K562 (cell line): ENCODE results near the gene SCARF1. TPM values are rescaled to one million over a fixed set of nuclear protein-coding genes. Genes with fewer than 3 reads are reported as not detected.
A peak's percentile ranks its signal among the peaks of the same experiment; 100 is the strongest.

ENCODE experiments used
- DIDO1 ChIP-seq: fragments of 450-650 bp; IDR thresholded peaks from 2 replicates; pipeline ENCODE4 v1.6.1; 2016; ENCODE audit warnings: low read depth, missing biosample characterization, missing genetic modification characterization
- FOXP1 ChIP-seq: sonication (generic); formaldehyde crosslinking; IDR thresholded peaks from 2 replicates; pipeline ENCODE4 v1.8.0; 2022; ENCODE audit warnings: mild to moderate bottlenecking, missing genetic modification reagents
- GTF3C2 ChIP-seq: IDR thresholded peaks from 3 replicates; pipeline ENCODE4 v1.6.1; 2011; ENCODE audit warnings: borderline replicate concordance, mild to moderate bottlenecking, moderate library complexity; ENCODE audit not compliant: insufficient read length; ENCODE audit errors: extremely low read depth
- ILK ChIP-seq: fragments of 450-650 bp; IDR thresholded peaks from 2 replicates; pipeline ENCODE4 v1.6.1; 2016; ENCODE audit warnings: missing genetic modification characterization, low read depth, mild to moderate bottlenecking, missing compliant biosample characterization, moderate library complexity, borderline replicate concordance
- KAT2B ChIP-seq: IDR thresholded peaks from one replicate; pipeline ENCODE4 v1.6.1; 2012; ENCODE audit warnings: low read depth, mild to moderate bottlenecking, control low read depth, inconsistent platforms, low read length, moderate library complexity
- NUFIP1 ChIP-seq: fragments of 450-650 bp; IDR thresholded peaks from 2 replicates; pipeline ENCODE4 v1.6.1; 2018; ENCODE audit not compliant: partially characterized antibody
- RBBP5 ChIP-seq: fragments of 200-600 bp; sonication (generic); IDR thresholded peaks from 2 replicates; pipeline ENCODE4 v1.6.1; 2012; ENCODE audit warnings: borderline replicate concordance, mild to moderate bottlenecking, low read length, control low read depth, inconsistent platforms; ENCODE audit not compliant: insufficient read depth, poor library complexity, severe bottlenecking
- RBM14 ChIP-seq: fragments of 200-400 bp; formaldehyde crosslinking; IDR thresholded peaks from 2 replicates; pipeline ENCODE4 v1.6.1; 2018; ENCODE audit warnings: low read depth, mild to moderate bottlenecking, low read length, moderate library complexity, borderline replicate concordance; ENCODE audit not compliant: insufficient read depth
- REST ChIP-seq, 2 experiments: fragments of 450-650 bp; formaldehyde crosslinking in 1 of 2; IDR thresholded peaks; 2 replicates each; pipeline versions ENCODE4 v1.4.0 to v1.6.1; 2014 to 2020; ENCODE audit warnings: mild to moderate bottlenecking in 2 of 2, borderline replicate concordance in 1 of 2, low read depth in 1 of 2
- TAF15 ChIP-seq: fragments of 200-400 bp; formaldehyde crosslinking; IDR thresholded peaks from 2 replicates; pipeline ENCODE4 v1.6.1; 2017; ENCODE audit warnings: mild to moderate bottlenecking, low read depth, low read length, moderate library complexity
- TBP ChIP-seq: optimal IDR thresholded peaks from 2 replicates; pipeline ENCODE3; 2011; ENCODE audit warnings: low read depth, low read length, improper control_type of control experiment
- THRAP3 ChIP-seq: fragments of 450-650 bp; IDR thresholded peaks from 2 replicates; pipeline ENCODE4 v1.6.1; 2016; ENCODE audit warnings: mild to moderate bottlenecking, inconsistent platforms, borderline replicate concordance
- ZNF561 ChIP-seq: fragments of 450-650 bp; formaldehyde crosslinking; conservative IDR thresholded peaks from 2 replicates; pipeline ENCODE4 v1.4.0; 2020; ENCODE audit warnings: mild to moderate bottlenecking, moderate library complexity
- ZNF586 ChIP-seq: fragments of 450-650 bp; formaldehyde crosslinking; conservative IDR thresholded peaks from 2 replicates; pipeline ENCODE4 v1.4.0; 2020; ENCODE audit warnings: mild to moderate bottlenecking, moderate library complexity
- ZNF644 ChIP-seq: fragments of 200-800 bp; sonication (Bioruptor generic); IDR thresholded peaks from 2 replicates; pipeline ENCODE4 v1.6.1; 2016; ENCODE audit warnings: low read depth, missing genetic modification characterization, missing compliant biosample characterization
- ZSCAN29 ChIP-seq: fragments of 450-650 bp; IDR thresholded peaks from 2 replicates; pipeline ENCODE4 v1.6.1; 2017
- polyA plus RNA-seq, 8 experiments: library from polyadenylated mRNA; depleted of rRNA in 4 of 8; stranded (reverse) in 5 of 8; unstranded in 3 of 8; fragments of >200 nt; fragmentation: Nextera tagmentation in 2 of 8; fragmentation: Illumina TruSeq in 1 of 8; extraction: Ambion mirVana in 2 of 8; extraction: Trizol in 1 of 8; gene quantifications; 2 replicates each; pipeline versions ENCODE4 v1.2.1 to v1.2.3, GENCODE V29; 2011 to 2014; ENCODE audit warnings: inconsistent platforms in 1 of 8, missing spikeins in 1 of 8
- total RNA-seq, 7 experiments: library from RNA; depleted of rRNA in 6 of 7; stranded (reverse); fragments of >200 nt in 6 of 7; fragmentation: Illumina TruSeq in 2 of 7; extraction: Trizol in 2 of 7; gene quantifications; 2 replicates each; pipeline versions ENCODE4 v1.2.1 to v1.2.3, GENCODE V29; 2011 to 2021; ENCODE audit warnings: low replicate concordance in 1 of 7

Gene SCARF1
- total and polyA plus RNA-seq, 9 of the 15 experiments (the other 6 are each of a cell fraction or from before 2014, with no cell fraction given): 0.04 to 2.1 (median 0.63) TPM

- TF ChIP-seq REST (IDR thresholded peaks at IDR 0.05; ENCODE audit: borderline replicate concordance): no peak
- TF ChIP-seq REST (CRISPR knock-in tag; IDR thresholded peaks at IDR 0.05; ENCODE audit: low read depth): no peak; the same call in 1 of the 2 replicates
- no peak for TF ChIP-seq ZNF561
- TF ChIP-seq THRAP3: no peak
- no peak for TF ChIP-seq FOXP1 (CRISPR knock-in tag)
- TF ChIP-seq RBM14: no peak
- no peak for TF ChIP-seq DIDO1 (tag)
- TF ChIP-seq ZNF644 (tag): no peak
- TF ChIP-seq GTF3C2: no peak
- no peak for TF ChIP-seq NUFIP1
- no peak for TF ChIP-seq ILK (tag)
- TF ChIP-seq KAT2B: peak; percentile 27
- TF ChIP-seq ZSCAN29: no peak
- no peak for TF ChIP-seq TAF15
- no peak for TF ChIP-seq RBBP5
- TF ChIP-seq ZNF586: no peak
- TF ChIP-seq TBP: peak; percentile 61
Observed at GRCh38 chr17:1648963-1649843, 3.7 kb upstream of the SCARF1 start (continued).
